Retina (tissue), 1 donor: ENCODE results near the gene CASQ1.
A peak's percentile ranks its signal among the peaks of the same experiment; 100 is the strongest.

ENCODE experiments used
- DNase-seq: peaks from one replicate; pipeline ENCODE4 v3.0.0-alpha.2; 2016

Gene CASQ1

DNA sequence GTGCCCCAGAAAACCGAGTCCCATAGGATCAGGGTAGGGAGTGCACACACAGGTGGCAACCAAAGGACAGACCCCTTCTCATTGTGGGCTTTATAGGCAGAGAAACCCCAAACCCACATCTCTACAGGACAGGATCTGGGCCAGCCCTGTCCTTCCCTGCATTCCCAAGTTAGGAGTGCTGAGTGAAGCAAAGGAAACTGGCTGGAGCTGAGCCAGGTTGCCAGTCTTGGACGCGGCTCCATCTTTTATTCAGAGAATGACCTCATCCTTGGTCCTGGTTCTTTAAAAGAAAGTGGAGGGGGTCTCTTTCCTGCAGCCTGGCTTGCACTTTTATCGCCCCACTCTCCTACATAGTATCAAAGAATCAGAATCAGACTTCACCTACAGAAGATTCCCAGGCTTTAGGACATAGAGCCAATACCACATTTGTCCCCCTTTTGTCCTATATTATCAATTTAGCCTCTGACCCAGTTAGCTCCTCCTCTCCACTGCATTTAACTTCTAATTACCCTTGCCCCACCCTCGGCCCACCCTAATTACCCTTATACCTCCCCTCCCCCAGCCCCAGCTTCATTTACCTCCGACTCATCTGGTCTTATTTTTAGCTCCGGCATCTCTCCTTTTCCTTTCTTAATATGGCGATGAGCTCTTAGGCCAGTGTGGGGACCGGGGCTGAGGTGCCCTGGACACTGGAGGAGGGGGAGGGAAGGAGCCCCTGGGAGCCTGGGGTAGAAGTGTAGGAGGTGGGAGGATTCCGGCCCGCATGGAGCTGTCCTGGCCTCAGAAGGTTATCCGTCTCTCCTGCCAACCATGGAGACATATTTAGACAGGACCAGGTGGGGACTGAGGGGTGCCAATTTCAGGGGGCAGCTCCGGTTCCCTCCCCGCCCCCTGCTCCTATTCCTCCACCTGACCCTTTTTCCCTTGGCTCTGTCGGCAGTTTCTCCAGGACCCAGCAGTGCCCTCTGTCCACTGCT, at the start of gene CASQ1:
CASQ1 (plus strand) TSS at position 927 of the 977 bp plus-strand sequence. CDS start 177 bp downstream, outside the sequence.
- DNase-seq = no peak

DNA sequence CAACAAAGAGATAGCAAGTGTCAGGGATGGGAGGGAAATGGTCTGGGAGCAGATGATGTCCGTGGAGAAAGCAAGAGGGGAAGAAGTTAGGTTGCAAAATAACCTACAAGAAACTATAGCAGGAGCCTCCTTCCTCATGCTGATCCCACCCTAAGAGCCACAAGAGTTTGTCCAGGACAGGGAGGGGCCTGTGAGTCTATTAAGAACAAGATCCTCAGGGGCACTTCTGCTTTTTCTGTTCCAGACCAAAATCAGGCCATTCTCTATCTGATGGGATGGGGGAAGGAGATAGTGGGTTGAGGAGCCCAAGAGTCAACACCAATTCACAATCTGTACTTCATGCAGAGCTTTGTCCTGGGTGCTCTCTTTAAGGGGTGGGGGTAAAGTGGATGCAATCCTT, 46.7 kb upstream of the CASQ1 start:
- DNase-seq = no peak

DNA sequence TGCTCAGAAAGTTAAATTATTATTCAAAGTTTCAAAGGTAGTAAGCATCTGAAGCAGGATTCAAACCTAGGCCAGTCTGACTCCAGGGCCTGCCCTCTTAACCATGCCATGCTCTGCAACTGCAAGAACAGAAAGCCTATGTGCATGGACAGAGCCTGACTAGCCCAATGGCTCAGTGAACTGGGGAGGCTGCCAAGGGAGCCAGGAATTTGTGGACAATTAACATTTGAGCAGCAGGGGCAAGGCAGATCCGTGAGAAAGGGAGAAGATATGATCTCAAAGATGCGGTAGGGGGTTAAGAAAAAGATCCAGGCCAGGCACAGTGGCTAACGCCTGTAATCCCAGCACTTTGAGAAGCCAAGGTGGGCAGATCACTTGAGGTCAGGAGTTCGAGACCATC, 45.5 kb upstream of the CASQ1 start:
- DNase-seq = no peak

DNA sequence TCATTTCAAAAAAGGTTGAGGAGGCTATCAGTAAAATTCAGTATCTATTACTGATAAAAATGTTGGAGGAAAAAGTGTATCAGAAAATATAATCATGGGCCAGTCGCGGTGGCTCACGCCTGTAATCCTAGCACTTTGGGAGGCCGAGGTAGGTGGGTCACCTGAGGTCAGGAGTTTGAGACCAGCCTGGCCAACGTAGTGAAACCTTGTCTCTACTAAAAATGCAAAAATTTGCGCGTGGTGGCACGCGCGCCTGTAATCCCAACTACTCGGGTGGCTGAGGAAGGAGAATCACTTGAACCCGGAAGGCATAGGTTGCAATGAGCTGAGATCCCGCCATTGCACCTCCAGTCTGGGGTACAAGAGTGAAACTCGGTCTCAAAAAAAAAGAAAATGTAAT, 44.3 kb upstream of the CASQ1 start:
- DNase-seq = no peak

DNA sequence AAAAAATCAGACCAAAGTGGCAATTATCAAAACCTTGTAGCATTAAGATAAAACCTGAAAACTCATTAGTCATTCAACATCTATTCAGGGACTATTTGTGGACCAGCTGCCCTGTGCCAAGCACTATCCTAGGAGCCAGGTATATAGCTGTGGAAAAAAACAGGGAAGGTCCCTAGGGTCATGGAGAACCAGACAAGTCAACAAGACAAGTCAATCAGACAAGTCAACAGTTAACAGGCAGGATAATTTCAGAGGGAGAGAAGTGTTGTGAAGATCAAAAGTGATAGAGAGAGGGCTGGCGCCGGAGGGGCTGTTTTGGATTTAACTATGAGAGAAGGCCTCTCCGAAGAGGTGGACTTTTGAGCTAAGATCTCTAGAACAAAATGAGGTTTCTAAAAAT, 42.3 kb upstream of the CASQ1 start:
- DNase-seq = no peak

DNA sequence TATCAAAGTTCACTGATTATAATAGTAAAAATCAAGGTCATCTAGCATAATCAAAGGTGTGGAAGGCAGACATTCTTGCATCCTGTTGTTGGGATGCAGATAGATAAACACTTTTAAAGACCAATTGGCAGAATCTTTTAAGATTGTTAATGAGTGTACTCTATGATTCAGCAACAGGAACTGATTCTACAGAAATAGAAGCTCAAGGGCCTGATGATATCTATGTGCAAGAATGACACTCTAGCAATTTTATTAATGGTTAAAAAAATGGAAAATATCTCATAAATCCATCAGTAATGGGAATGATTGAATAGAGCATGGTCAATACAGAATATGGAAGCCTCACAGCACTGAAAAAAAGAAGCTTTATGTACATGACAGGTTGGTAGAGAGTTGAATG, 41.1 kb upstream of the CASQ1 start:
- DNase-seq = no peak

DNA sequence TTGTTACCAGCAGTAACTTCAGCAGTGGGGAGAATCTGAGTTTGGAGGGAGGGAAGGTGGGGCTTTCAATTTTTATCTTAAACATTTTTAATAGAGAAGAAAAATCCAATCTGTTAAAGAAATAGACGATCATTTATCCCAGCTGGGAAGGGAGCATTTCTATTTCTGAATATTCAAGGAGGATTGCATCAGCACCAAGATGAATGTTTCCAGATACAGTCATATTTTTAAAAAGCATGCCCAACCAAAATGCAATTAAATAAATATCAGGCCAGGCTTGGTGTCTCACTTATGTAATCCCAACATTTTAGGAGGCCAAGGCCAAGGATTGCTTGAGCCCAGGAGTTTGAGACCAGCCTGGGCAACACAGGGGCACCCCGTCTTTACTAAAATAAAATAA, 40.7 kb upstream of the CASQ1 start:
- DNase-seq = no peak

DNA sequence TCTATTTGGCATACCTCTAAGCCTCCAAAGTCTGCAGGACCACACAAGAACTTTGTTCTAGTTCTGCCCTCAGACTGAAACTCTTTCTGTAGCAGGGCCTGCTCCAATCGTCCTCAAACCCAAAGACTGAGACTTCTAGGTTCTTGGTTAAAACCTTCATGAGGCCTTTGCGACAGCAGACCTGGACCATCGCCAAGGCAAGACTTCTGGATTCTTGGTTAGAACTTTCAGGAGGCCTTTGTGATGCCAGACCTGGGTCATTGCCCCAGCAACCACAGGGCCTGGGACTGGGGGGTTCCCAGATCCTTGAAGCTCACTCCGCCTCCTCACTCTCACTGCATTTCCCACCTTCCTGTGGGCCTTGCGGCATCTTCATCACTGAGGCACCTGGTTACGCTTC, 39.1 kb upstream of the CASQ1 start, which contains the start of gene ATP1A4:
ATP1A4 (plus strand) TSS at position 301 of the 400 bp plus-strand sequence. CDS start 438 bp downstream, outside the sequence.
- no peak for DNase-seq

DNA sequence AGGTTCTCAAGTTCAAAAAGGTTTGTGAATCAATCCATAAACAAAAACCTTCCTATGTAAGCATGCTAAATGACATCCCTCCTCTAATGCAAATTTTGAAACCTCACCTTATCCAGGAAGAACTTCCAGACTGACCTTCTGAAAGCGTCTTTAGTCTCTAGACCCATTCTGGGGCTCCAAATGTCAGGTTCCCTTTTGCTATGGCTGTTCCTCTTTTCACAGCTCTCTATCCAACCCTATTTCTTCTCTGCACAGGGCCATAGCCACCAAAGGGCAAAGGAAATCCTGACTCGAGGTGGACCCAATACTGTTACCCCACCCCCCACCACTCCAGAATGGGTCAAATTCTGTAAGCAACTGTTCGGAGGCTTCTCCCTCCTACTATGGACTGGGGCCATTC, 35.6 kb upstream of the CASQ1 start:
- DNase-seq = no peak

DNA sequence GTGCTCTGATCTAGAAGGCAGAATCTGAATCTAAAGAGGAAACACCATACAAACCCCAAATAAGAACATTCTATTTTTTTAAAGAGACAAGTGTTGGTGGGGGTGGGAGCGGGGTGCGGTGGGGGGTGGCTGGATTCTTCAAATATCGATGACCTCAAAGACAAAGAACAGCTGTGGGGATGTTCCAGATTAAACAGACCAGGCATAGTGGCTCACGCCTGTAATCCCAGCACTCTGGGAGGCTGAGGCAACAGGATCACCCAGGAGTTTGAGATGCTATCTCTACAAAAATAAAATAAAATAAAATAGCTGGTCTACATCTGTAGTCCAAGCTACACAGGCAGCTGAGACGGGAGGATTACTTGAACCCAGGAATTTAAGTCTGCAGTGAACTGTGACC, 34.0 kb upstream of the CASQ1 start:
- no peak for DNase-seq

DNA sequence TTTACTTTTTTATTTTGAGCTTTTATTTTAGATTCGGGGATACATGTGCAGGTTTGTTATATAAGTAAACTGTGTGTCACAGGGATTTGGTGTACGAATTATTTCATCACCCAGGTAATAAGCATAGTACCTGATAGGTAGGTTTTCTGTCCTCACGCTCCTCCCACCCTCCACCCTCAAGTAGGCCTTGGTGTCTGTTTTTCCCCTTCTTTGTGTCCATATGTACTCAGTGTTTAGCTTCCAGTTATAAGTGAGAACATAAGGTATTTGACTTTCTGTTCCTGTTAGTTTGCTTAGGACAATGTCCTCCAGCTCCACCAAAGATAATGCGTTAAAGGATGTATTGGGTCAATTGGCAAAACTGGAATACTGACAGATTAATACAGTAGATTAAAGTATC, 33.2 kb upstream of the CASQ1 start:
- no peak for DNase-seq

DNA sequence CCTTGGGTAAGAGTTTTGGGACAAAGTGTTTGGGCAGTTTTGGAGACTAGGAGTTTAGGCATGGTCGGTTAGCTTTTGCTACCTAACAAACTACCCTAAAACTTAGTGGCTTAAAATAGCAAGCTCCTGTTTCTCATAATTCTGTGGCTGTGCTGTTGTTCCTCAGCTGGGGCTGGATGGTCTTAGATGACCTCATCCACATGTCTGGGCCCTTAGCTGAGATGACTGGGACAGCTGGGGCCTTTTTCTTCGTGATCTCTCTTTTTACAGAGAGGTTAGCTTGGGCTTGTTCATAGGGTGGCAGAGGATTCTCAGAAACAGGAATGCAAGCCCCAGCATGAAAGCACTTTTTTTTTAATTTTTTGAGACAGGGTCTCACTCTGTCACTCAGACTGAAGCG, 32.3 kb upstream of the CASQ1 start:
- DNase-seq = no peak

DNA sequence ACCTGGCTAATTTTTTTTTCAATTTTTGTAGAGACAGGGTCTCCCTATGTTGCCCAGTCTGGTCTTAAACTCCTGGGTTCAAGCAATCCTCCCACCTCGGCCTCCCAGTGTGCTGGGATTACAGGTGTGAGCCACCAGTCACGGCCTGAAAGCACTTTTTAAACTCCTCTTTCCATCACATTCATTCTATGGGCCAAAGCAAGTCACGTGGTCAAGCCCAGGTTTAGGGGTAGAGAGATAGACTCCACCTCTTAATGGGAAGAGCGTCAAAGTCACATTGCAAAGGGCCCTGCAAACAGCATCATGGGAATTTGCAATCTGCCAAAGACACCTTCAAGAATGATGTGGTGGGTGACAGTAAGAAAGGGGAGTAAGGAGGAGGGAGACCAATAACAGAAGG, 31.8 kb upstream of the CASQ1 start:
- no peak for DNase-seq

DNA sequence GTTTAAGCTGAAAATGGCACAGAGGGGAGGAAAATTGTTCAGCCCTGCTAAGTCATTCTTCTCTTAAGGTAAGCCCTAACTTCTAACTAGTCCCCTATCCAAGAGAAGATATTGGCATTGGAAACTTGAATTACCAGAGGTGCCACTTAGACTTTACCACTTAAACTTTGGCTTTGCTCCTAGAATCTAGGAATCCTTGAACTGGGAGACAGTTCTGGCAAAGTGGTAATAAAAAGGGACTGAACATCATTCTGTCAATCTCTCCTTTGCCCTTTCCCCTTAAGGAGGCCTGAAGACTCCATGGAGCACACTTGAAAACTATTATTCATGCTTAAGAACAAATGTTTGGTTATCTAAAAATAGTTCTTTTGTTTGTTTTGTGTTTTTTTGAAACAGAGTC, 30.5 kb upstream of the CASQ1 start:
- DNase-seq = no peak

DNA sequence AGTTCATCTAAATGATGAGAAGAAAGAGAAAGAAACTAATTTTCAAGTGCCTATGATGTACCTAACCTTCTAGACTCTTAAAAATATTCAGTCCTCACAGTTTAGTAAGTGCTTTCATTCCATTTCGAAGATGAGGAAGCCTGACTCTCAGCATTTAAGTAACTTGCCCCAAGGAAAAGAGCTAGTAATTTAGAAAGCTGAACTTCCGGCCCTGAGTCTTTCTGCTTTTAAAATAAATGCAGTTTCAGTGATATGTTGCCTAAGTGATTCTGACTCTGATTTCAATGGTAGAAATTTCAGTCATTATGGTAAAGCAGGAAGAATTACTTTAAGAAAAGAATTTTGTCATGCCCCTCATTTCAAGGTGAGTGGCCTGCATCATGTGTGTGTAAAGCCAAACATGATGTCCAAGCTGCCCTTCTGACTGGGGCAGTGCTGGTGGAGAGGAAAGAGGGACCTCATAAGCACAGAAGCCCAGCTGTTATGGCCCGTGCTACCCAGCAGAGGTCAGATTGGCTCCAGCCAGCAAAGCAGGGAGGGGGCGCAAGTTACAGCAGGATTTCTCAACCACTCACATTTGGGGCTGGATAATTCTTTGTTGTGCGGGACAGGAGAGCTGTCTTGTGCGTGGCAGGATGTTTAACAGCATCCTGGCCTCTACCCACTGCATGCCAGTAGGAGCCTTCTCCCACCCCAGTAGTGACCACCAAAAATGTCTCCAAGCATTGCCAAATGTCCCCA, 28.2 kb upstream of the CASQ1 start:
- DNase-seq = peak; percentile 36

DNA sequence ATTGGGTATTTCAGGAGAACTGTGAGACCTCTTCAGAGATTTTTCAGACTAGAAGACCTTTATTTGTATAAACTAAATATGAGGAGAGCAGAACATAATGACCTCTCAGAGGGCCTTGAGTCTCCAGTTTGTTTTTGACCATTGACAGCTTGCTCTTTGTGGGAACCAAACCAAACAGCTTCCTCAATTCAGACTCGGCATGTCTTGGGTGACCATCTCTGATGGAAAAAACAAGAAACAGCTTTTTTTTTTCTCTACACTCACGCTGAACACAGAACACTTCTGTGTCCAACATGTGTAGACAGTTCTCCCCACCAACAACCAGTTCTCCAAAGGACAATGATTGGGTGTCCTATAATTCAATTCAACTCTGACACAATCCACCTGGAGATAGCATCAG, 27.4 kb upstream of the CASQ1 start:
- DNase-seq = no peak

DNA sequence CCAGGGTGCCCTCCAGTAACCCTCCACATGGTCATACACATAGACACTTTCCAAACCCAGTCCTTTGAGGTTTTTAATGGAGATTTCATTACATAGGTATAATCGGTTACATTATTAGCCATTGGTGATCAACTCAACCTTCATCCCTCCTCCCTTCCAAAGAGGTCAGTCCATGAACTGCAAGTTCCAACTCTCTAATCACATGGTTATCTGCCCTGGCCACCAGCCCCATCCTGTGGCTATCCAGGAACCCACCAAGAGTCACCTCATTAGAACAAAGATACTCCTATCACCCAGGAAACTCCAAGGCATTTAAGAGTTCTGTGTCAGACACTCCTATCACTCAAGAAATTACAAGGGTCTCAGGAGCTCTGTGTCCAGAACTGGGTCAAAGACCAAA, 26.8 kb upstream of the CASQ1 start:
- no peak for DNase-seq

DNA sequence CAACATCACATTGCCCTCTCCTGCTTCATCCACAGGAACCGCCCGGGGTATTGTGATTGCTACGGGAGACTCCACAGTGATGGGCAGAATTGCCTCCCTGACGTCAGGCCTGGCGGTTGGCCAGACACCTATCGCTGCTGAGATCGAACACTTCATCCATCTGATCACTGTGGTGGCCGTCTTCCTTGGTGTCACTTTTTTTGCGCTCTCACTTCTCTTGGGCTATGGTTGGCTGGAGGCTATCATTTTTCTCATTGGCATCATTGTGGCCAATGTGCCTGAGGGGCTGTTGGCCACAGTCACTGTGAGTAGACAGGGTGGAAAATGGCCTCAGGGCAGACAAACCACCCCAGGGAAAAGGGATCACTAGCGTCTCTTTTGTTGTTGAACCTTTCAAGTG, 26.3 kb upstream of the CASQ1 start:
- DNase-seq = no peak

DNA sequence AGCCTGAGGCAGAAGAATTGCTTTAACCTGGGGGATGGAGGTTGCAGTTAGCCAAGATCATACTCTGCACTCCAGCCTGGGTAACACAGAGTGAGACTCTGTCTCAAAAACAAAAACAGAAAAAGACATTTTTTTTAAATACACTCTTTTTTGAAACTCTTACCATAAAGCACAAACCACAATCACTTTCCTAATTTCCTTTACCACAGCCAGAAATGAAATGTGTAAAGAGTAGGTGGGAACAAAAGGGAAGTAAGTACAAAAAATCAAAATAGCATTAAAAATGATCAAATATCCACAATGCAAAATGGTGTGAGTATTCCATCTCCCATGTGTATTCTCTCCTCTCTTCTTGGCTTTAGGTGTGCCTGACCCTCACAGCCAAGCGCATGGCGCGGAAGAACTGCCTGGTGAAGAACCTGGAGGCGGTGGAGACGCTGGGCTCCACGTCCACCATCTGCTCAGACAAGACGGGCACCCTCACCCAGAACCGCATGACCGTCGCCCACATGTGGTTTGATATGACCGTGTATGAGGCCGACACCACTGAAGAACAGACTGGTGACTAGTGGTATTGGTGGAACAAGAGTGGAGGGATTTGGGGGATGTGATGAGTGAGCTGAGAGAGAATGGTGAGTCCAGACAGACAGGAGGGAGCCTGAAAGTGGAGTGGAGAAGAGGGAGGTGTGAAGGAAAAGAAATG, 24.1 kb upstream of the CASQ1 start:
- DNase-seq = no peak

DNA sequence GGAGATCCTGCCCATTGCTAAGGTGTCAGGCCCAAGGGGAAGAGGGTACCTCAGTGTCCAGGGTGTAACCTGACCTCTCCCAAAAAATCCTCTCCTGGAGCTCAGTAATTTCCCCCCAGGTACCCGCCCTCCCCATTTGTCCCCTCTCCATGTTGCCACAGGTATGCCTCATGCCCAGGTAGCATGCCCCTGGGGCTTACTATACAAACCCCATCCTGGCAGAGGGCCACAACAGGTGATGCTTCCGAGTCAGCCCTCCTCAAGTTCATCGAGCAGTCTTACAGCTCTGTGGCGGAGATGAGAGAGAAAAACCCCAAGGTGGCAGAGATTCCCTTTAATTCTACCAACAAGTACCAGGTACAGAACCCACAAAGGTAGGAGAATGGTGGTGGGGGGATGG, 23.3 kb upstream of the CASQ1 start:
- no peak for DNase-seq

DNA sequence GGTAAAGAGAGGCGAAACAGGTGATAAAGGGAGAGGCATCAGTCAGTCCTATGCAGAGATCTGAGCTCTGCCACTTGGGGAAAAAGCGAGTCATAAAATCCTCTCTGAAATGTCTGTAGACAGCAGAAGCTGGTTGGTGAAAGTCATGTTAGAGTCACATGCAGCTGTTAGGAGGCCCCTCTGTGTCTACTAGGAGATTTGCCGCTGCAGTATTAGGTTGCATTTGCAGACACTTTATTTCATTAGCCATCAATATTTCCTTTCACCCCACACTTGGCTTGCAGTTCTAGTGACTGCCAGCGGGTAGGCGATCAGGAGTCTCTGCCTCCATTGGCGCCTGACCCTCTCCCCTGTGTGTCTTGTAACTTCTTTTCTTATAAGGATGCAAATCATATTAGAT, 22.8 kb upstream of the CASQ1 start:
- no peak for DNase-seq

DNA sequence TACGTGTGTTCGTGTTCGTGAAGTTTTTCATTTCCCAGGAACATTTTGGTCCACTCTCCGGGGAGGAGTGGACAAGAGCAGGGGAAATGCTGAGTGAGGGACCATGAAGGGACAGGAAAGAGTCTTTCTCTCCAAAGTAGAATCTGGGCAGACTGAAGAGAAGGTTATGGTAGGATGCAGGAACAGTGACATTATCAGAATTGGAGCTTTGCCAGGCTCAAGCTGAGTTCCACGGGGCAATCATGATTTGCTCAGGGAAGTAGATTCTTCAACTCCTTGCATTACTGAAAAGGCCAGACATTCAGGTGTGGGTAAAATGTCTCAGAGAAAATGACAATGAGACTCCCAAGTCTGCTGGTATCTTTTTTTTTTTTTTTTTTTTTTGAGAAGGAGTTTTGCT, 22.4 kb upstream of the CASQ1 start:
- DNase-seq = no peak

DNA sequence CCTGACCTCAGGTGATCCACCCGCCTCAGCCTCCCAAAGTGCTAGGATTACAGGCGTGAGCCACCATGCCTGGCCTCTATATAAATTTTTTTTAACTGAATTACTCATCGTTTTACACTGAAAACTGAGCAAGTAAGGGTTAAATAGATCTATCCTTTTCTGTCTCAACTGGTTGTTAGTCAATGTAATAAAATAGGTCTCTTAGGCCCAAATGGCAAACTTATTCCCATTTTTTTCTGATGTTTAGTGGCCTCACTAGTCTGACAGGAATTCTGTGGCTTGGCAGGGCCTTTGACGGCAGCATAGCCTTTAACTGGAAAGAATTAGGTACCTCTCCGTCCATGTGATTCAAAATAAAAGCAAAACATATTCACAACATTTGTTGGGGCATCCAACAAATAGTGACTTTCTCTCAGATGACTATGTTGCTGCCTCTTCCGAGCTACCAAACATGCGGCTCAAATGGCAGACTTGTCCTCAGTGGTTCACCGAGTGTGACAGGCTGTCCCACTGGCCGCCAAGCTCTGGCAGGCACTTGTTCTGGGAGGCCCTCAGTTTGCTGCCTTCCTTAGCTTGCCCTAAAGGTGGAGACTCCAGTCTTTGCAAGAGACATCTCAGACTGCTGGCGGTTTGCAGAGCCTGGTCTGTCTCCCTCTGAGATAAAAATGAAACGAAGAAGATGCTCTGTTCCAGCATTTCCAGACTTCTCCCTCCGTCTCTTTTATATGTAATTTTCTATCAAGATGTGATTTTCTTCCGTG, 21.6 kb upstream of the CASQ1 start:
- peak; percentile 67 for DNase-seq
